ENCODE measurements around the gene PRDM16. TPM values are rescaled to one million over a fixed set of nuclear protein-coding genes. Genes with fewer than 3 reads are reported as not detected.
A peak's percentile ranks its signal among the peaks of the same experiment; 100 is the strongest.

The PRDM16 gene
- polyA plus RNA-seq, 2 of the 4 experiments (the other 2 are of a cell fraction): 0.03 to 0.35 TPM

GRCh38 chr1:3450983-3451382 lies 382.0 kb downstream of the PRDM16 start:
- CTCF ChIA-PET: interaction anchor here (0.9 to 3.9 kb wide), 4 partner anchors 21 to 841 kb away, joined by 3 to 102 read pairs (median 4); partner anchors contain the start of gene TPRG1L
- no peak for FAIRE-seq

GRCh38 chr1:3451994-3452865 lies 383.2 kb downstream of the PRDM16 start:
- DNase-seq (ENCODE audit: low read depth in 1 of 2, low spot score in 1 of 2): no peak
- no peak for FAIRE-seq
- ChIA-PET CTCF (interaction anchor here (0.6 to 3.9 kb wide), 53 partner anchors 8 to 431 kb away, joined by 3 to 102 read pairs (median 5); partner anchors contain the start of genes ACTRT2, TPRG1L and WRAP73), POLR2A (interaction anchor here (0.6 to 1.1 kb wide), 4 partner anchors 30 to 171 kb away, joined by 3 to 4 read pairs (median 3); no protein-coding TSS in a partner anchor)
- Histone ChIP-seq H3K9me3 (no peaks in the 10 kb centered on the region), H3K4me2 (no peak overlapping the region), H3K4me1 (peaks cover 9% of the 10 kb centered on the region; the same call in 1 of the 3 replicates), H3K4me3 (no peak overlapping the region), H3K27ac (no peak overlapping the region)
- 51% methylated on average over 7 of the region's 23 CpGs for WGBS (ENCODE audit: missing lambda C conversion rate)
- no peak for TF ChIP-seq MYC (IDR thresholded peaks at IDR 0.05; ENCODE audit: borderline replicate concordance, low read length)
- TF ChIP-seq, protein P1, sequence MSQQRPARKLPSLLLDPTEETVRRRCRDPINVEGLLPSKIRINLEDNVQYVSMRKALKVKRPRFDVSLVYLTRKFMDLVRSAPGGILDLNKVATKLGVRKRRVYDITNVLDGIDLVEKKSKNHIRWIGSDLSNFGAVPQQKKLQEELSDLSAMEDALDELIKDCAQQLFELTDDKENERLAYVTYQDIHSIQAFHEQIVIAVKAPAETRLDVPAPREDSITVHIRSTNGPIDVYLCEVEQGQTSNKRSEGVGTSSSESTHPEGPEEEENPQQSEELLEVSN (IDR thresholded peaks at IDR 0.05; ENCODE audit: borderline replicate concordance, low read depth): no peak
- TF ChIP-seq HDAC2 (IDR thresholded peaks at IDR 0.05): no peak
- TF ChIP-seq ZFP36 (IDR thresholded peaks at IDR 0.05; ENCODE audit: borderline replicate concordance, partially characterized antibody): no peak
- TF ChIP-seq EHMT2 (IDR thresholded peaks at IDR 0.05; ENCODE audit: low read depth): no peak
- no peak for TF ChIP-seq EP300 (IDR thresholded peaks at IDR 0.05)
- TF ChIP-seq HOXB5 (CRISPR knock-in tag; IDR thresholded peaks at IDR 0.05): no peak
- no peak for ATAC-seq

More at GRCh38 chr1:3450983-3451382, 382.0 kb downstream of the PRDM16 start:
- Histone ChIP-seq H3K4me1 (peaks cover 9% of the 10 kb centered on the region; the same call in 1 of the 3 replicates), H3K27ac (no peak overlapping the region), H3K9me3 (no peaks in the 10 kb centered on the region; the same call in 2 of the 3 replicates), H3K4me2 (no peak overlapping the region), H3K4me3 (no peak overlapping the region)
- TF ChIP-seq HOXB13 (CRISPR knock-in tag; IDR thresholded peaks at IDR 0.05; ENCODE audit: low read depth) (no peak), NFE2L2 (conservative IDR thresholded peaks at IDR 0.05; ENCODE audit: low read length) (no peak)
- no peak for ATAC-seq
- no peak for DNase-seq (ENCODE audit: low read depth in 1 of 2, low spot score in 1 of 2)
- POLR2A ChIA-PET: no interaction called here
- 62% methylated on average over 8 of the region's 12 CpGs for WGBS (ENCODE audit: missing lambda C conversion rate)

- Histone ChIP-seq H3K4me2 (no peak overlapping the region), H3K4me3 (no peak overlapping the region), H3K9me3 (no peaks in the 10 kb centered on the region), H3K27ac (no peak overlapping the region; a peak in 1 of 6 replicates), H3K4me1 (peaks cover 9% of the 10 kb centered on the region; the same call in 1 of the 3 replicates)
- no CpG with 5 or more reads among the region's 5 CpGs for WGBS (ENCODE audit: missing lambda C conversion rate)
- ATAC-seq (peak in 1 of 2 experiments; percentile 6; a peak in 2 of 6 replicates), FAIRE-seq (no peak), DNase-seq (ENCODE audit: low read depth in 1 of 2, low spot score in 1 of 2) (no peak)
- CTCF ChIA-PET: interaction anchor here (0.6 to 3.9 kb wide), 56 partner anchors 8 to 1018 kb away, joined by 3 to 102 read pairs (median 5); partner anchors contain the start of genes ACTRT2, TPRG1L and WRAP73
- POLR2A ChIA-PET: interaction anchor here (0.6 to 1.1 kb wide), 4 partner anchors 29 to 170 kb away, joined by 3 to 4 read pairs (median 3); no protein-coding TSS in a partner anchor
- TF ChIP-seq PHF8 (IDR thresholded peaks at IDR 0.05; ENCODE audit: borderline replicate concordance, low read depth): no peak
- TF ChIP-seq EHMT2 (IDR thresholded peaks at IDR 0.05; ENCODE audit: low read depth): no peak
- TF ChIP-seq EP300 (IDR thresholded peaks at IDR 0.05): no peak
- TF ChIP-seq HDAC2 (IDR thresholded peaks at IDR 0.05): no peak
- TF ChIP-seq ZSCAN20 (CRISPR knock-in tag; IDR thresholded peaks at IDR 0.05): no peak
- TF ChIP-seq MAFK (IDR thresholded peaks at IDR 0.05; ENCODE audit: partially characterized antibody): no peak
- TF ChIP-seq RNF2 (IDR thresholded peaks at IDR 0.05; ENCODE audit: borderline replicate concordance, low read depth): no peak
- TF ChIP-seq HOXA7 (CRISPR knock-in tag; IDR thresholded peaks at IDR 0.05): no peak
- TF ChIP-seq, protein P1 (IDR thresholded peaks at IDR 0.05; ENCODE audit: borderline replicate concordance, low read depth): no peak
- no peak for TF ChIP-seq TP53 (CRISPR knock-in tag; IDR thresholded peaks at IDR 0.05)
- TF ChIP-seq EHF (CRISPR knock-in tag; IDR thresholded peaks at IDR 0.05): no peak
- no peak for TF ChIP-seq PBX3 (IDR thresholded peaks at IDR 0.05)
- TF ChIP-seq, protein P2, sequence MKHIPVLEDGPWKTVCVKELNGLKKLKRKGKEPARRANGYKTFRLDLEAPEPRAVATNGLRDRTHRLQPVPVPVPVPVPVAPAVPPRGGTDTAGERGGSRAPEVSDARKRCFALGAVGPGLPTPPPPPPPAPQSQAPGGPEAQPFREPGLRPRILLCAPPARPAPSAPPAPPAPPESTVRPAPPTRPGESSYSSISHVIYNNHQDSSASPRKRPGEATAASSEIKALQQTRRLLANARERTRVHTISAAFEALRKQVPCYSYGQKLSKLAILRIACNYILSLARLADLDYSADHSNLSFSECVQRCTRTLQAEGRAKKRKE (CRISPR knock-in tag; IDR thresholded peaks at IDR 0.05; ENCODE audit: low read depth): no peak
- no peak for TF ChIP-seq MYC (IDR thresholded peaks at IDR 0.05; ENCODE audit: borderline replicate concordance, low read length)
- no peak for TF ChIP-seq USF2 (IDR thresholded peaks at IDR 0.05)
- TF ChIP-seq, protein P3, sequence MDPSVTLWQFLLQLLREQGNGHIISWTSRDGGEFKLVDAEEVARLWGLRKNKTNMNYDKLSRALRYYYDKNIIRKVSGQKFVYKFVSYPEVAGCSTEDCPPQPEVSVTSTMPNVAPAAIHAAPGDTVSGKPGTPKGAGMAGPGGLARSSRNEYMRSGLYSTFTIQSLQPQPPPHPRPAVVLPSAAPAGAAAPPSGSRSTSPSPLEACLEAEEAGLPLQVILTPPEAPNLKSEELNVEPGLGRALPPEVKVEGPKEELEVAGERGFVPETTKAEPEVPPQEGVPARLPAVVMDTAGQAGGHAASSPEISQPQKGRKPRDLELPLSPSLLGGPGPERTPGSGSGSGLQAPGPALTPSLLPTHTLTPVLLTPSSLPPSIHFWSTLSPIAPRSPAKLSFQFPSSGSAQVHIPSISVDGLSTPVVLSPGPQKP (IDR thresholded peaks at IDR 0.05; ENCODE audit: low read depth, low read length): no peak
Observed at GRCh38 chr1:3452866-3453175, 383.8 kb downstream of the PRDM16 start.

All from A549 (cell line).